ENCODE results near the gene MCCC1.
"Not testable (repeated sequence)": the region's sequence is repeated elsewhere in the genome, so short reads cannot be mapped to it uniquely, and the experiment has no call there.

MCCC1 gene

DNA sequence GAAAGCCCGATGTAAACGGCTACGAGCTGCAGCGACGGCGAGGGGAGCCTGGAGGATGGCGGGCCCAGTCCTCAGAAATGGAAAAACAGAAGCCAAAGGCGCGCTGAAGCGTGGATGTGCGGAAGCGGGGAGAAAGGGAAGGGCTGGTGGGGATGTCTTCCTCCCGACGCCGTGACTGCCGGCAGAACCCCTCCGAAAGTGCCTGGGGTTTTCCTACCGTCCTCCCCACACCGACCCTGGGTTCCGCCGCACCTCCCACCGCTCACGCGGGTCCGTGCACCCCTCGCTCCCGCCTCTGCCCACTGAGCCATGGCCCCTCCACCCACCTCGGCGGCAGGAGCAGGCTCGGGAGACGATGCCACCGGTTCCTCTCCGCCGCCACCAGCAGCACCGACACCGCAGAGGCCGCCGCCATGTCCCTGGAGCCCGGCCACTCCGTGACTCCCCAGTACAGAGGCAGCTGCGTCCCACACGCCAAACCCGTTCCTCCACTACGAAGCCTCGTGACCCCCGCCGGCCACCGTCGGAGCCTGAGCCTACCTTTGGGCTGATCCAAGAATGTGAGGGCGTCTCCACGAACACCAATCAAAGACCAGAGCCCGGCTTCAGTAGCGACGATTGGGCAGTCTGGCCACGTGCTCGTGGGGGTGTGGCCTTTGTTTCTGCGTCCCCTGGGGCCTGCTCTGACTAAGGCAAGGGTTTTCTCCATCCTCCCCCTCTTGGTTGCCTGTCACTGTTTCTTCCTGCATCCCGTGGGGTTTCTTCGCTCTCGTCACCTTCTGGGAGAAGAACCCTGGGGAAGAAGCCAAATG is at the start of gene MCCC1:
Gene MCCC1 (minus strand): TSS at position 471 of the 812 bp plus-strand sequence. CDS start 56 bp downstream, at position 415.
- peak; percentile 96 for DNase-seq

DNA sequence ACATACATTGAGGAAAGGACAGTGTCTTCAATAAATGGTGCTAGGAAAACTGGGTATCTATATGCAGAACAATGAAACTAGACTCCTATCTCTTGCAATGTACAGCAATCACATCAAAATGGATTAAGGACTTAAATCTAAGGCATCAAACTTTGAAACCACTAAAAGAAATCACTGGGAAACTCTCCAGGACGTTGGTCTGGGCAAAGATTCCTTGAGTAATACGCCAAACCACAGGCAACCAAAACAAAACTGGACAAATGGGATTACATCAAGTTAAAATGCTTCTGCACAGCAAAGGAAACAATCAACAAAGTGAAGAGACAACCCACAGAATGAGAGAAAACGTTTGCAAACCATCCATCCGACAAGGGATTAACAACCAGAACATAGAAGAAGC is 48.8 kb upstream of the MCCC1 start:
- DNase-seq: no peak

DNA sequence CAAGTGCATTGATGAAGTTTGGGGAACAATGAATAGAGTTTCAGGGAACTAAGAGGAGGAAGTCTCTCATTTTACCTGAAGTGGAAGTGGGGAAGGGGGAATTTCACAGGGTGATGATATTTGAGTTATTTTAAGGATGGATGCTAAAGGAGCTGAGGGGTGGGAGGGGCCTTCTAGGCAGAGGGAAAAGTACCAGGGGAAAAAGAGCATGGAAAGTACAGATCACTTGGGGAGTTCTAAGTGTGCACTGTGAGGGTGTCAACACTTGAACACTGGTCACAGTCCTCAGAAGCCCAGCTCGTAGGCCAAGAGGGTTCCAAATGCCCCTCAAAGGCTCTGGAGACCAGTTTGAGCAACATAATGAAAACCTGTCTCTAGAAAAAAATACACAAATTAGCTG is 45.1 kb upstream of the MCCC1 start:
- no peak for DNase-seq

GRCh38 chr3:183142199-183142598 is 42.9 kb upstream of the MCCC1 start:
- DNase-seq: no peak

DNA sequence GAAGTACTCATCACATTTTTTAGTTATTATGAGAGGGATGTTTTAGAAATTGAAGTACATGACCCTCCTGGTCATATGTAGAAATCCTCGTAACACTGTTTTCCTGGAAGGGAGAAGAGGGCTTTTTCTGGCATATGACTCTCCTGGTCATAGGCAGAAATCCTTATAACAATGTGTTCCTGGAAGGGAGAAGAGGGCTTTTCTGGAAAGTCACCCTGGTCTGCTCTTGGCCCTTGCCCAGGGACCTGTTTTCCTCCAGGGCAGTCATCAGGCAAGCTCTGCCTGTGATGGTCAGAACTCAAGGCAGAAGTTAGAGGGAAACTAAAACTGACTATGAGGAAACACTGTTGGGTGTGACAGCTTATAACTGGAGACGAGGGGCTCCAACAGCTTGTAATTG is 35.5 kb upstream of the MCCC1 start:
- no peak for DNase-seq

GRCh38 chr3:183132409-183132808 is 33.1 kb upstream of the MCCC1 start:
- DNase-seq: no peak

- no peak for DNase-seq
Observed at GRCh38 chr3:183131735-183132134, 32.4 kb upstream of the MCCC1 start.

- no peak for DNase-seq
Observed at GRCh38 chr3:183131186-183131725, 32.0 kb upstream of the MCCC1 start.

GRCh38 chr3:183129243-183129642 is 29.9 kb upstream of the MCCC1 start:
- no peak for DNase-seq

- DNase-seq: no peak
Observed at GRCh38 chr3:183128709-183129108, 29.4 kb upstream of the MCCC1 start.

- no peak for DNase-seq
Observed at GRCh38 chr3:183123891-183124290, 24.6 kb upstream of the MCCC1 start.

DNA sequence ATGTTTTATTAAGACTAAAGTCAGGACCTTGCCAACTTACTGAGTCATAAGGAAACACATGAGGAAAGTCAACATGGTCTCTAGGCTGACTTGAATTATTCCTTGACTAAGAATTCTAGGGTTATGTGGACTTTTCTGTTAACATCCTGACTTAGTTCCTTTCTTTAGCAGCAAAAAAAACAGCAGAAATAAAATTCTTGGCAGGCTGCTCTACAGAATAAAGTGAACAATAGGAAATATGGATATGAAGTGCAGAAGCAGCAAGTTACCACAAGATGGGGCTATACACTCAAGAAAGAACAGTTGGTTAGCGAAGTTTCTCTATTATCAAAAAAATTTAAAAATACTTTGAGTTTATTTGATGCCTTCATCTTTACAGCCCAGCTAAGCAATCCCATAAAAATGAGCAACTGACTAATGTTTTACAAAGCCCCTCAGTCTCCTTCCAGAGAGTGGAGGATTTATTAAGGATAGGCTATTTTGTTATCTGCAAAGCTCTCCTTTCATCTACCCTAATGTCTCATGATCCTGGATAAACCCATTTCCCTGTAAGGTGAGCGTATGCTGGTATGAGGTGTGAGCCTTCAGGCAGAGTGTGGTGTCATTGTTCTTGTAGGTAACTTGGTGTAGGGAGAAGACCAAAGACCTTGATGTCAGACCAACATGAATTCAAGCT is 23.1 kb upstream of the MCCC1 start:
- DNase-seq: no peak

- DNase-seq: no peak
Observed at GRCh38 chr3:183120538-183121215, 21.4 kb upstream of the MCCC1 start.

DNA sequence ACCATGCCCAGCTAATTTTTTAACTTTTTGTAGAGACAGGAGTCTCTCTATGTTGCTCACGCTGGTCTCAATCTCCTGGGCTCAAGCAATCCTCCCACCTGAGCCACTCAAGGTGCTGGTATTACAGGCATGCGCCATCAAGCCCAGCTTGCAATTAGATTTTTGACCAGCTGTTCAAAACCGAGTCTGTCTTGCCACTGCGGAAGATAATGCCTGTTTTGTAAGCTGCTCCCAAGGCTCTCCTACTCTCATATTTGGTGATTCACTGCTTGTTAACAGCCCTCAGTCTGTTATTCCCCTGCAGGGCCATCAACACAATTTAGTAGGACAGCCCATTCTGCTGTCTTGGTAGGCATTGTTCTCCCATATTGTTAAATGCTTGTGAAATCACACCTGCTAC is 17.8 kb upstream of the MCCC1 start:
- no peak for DNase-seq

DNA sequence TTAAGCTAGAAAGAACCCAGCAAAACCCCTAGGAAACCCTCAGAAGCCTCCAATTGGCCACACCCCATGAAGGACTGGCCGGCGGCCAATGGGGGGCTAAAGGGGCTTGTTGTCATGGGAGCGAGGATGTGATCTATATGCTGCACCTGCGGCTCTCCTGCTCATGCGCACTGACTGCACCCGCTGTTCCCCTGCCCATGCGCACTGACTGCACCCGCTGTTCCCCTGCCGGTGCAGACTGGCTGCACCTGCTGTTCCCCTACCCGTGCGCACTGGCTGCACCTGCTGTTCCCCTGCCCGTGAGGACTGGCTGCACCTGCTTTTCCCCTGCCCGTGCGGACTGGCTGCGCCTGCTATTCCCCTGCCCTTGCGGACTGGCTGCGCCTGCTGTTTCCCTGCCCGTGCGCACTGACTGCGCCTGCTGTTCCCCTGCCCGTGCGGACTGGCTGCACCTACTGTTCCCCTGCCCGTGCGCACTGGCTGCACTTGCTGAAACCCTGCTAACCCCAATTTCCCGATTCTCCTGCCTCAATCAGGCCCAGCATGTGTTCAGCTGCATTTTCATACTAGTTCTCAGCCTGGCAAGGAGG is 16.8 kb upstream of the MCCC1 start:
- DNase-seq: peak; percentile 25

DNA sequence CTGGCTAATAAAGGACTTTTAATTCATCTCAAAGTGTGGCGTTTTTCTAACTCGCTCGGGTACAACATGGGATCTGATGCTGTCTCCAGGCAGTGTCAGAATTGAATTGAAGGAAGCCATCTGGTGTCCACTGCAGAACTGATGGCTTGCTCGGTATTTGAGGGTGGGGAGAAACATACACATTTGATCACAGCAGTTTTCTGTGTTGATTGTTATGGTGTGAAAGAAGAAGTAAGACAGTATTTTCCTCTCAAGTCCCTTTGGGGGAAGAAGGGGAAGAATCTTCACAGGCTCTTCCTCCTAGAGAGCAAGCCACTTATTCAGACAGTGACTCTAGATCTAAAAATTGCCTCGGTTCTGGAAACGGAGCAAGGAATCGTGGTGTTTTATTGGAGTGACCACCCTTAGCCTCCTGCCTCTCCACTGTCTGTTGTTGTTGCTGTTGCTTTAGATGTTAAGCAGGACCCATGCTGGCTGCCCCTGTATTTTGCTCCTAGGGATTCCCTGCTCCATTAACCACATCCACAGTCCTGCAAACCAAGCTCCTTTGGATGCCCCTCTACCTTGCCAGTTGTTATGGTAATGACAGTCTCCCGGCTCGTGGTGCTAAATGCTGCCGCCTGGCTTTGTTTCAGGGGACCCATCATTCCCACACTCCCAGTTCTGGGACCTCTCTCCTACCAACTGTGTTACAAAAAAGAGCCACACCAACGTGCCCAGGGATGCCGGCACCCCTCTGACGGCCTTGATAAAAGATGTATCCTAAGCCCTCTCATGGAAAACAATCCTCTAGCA is 15.3 kb upstream of the MCCC1 start:
- no peak for DNase-seq

DNA sequence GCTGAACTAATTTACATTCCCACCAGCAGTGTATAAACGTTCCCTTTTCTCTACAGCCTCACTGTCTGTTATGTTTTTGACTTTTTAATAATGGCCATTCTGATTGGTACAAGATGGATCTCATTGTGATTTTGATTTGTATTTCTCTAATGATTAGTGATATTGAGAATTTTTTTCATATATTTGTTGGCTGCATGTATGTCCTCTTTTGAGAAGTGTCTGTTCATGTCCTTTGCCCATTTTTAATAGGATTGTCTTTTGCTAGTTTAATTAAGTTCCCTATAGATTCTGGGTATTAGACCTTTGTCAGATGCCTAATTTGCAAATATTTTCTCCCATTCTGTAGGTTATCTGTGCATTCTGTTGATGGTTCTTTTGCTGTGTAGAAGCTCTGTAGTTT is 10.6 kb upstream of the MCCC1 start:
- not testable (repeated sequence) for DNase-seq

DNA sequence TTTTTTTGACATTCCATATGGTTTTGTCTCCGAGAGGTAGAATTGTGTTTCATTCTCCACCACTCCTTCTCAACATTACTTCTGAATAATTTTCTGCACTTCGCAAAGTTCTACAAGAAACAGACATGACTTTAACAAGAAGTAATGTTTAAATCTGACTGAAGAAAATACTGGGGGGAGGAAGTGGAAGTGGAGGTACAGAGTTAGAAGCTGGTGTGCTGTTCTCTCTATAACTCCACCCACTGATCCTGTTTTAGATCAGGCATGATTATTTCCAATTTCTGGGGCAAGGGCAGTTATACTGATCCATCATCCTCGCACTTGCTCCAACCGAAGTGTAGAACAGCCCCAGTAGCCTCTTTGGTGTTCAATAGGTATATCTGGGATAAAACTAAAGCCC is 9.2 kb upstream of the MCCC1 start:
- DNase-seq: no peak

DNA sequence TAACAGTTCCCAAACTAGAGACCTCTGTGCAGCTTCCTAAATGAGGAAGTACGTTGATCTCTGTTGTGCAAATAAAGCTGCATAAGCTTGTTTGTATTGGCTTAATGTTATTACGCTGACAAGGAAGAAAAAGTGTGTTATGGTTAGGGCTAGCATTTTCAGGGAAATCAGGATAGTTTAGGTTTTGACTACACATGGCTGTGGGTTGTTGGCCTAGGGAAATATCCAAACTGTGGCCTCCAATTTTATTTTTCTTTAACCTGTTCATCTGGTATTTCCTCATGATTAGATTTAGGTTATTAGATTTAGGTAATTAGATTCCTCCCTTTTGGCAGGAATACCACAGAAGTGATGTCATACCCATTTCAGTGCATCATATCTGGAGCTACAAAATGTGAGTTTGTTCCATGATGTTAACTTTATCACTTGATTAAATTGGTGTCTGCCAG is 8.7 kb upstream of the MCCC1 start:
- DNase-seq: no peak

GRCh38 chr3:183107372-183107771 is 8.1 kb upstream of the MCCC1 start:
- not testable (repeated sequence) for DNase-seq

GRCh38 chr3:183106635-183107034 is 7.3 kb upstream of the MCCC1 start:
- no peak for DNase-seq

DNA sequence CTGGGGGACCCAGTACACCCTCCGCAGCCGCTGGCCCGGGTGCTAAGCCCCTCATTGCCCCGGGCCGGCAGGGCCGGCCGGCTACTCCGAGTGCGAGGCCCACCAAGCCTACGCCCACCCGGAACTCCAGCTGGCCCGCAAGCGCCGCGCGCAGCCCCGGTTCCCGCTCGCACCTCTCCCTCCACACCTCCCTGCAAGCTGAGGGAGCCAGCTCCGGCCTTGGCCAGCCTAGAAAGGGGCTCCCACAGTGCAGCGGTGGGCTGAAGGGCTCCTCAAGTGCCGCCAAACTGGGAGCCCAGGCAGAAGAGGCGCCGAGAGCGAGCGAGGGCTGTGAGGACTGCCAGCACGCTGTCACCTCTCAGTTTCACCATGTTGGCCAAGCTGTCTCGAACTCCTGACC is 4.7 kb upstream of the MCCC1 start:
- DNase-seq: not testable (repeated sequence)
